ENCODE measurements around the gene U2AF2.

Gene U2AF2

DNA sequence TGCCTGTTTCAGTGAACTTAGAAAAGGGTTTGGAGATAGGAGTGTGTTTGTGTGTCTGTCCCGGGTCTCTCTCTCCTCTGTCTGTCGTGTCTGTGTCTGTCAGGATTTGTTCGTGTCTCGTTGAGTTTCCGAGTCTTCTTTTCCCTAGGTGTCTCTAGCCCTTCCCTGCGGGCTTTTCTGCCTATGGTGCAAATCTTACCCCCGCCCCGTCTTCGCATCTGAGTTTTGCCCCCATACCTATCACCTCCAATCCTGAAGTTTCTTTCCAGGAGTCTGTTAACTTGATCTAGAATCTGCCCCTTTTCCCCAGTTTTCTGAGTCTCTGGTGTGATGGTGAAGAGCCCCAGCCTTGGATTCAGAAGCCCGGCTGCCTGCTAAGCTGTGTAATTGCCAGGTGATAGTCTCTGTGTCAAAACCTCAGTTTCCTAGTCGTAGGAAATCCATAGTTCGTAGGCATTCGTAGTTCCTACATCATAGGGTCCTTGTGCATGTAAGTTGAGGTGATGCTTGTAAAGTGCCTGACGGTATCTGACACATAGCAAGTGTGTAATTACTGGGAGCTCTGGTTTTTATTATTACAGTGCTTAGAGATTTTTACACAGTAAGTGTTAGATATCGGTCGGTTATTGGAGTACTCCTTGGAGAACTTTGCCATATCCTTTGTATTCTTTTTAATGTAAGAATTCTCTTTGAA, 21.0 kb downstream of the U2AF2 start:
- DNase-seq (ENCODE audit: low read depth) = no peak

DNA sequence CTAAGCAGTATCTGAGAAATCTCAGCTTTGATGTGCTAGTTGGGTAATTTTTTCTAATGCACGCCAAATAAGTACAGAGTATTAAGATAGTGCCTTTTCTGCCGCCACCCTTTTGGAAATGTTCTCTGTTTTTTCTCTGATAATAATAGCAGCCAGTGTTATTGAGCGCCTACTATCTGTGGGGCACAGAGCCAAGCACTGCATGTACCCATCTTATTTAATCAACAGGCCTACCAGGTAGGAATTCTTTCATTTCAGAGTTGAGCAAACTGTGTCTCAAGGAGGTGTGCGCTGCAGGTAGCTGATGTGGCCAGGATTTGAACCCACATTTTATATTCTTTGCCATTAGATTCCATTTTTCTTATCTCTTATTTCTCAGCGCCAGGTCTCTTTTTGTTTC, 21.5 kb downstream of the U2AF2 start:
- DNase-seq (ENCODE audit: low read depth) = no peak

DNA sequence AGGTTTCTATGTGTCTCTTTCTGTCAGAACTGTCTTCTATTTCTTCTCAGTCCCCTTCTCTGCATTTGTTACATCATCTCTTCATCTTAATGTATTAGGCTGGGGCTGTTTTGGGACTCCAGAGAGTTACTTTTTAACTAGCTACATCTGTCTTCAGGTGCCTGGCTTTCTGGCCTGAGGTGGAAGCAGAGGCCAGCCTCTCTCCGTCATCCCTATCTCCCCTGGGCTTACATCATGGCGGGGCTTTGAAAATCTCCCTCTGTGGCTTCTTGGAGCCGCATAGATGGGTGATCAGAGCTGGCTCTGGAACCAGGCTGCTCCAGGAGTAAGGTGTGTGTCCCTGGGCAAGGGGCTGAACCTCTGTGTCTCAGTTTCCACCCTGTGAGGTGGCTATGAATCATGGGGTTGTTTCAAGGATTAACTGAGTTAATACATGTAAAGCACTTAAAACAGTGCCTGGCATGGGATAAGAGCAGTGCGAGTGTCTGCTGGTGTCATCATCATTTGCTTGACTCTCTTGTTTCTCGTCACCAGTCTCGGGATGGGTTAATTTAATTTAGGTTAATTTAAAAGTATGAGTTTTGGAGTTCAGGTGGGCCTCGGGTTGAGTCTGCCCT, 22.2 kb downstream of the U2AF2 start:
- DNase-seq (ENCODE audit: low read depth) = no peak

DNA sequence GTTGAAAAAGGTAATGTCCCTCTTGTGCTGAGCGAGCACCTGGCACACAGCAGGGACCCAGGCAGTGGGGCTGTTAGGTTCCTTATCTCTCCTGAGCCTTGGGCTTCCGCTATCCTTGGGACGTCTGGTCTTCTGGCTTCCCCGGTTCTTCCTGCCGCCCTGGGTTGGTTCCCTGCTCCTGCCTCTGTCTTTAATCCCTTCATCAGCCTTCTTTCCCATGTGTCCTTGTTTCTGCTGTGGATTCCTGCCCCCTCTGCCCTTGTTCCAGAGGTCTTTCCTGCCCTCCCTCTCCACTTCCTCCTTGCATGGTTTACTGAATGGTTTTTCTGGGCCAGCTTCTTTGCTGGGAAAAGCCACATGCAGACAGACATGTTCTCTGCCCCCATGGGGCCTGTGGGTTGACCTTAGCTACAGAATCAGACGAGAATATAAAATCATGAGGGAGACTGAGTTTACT, 22.8 kb downstream of the U2AF2 start:
- DNase-seq (ENCODE audit: low read depth) = no peak

DNA sequence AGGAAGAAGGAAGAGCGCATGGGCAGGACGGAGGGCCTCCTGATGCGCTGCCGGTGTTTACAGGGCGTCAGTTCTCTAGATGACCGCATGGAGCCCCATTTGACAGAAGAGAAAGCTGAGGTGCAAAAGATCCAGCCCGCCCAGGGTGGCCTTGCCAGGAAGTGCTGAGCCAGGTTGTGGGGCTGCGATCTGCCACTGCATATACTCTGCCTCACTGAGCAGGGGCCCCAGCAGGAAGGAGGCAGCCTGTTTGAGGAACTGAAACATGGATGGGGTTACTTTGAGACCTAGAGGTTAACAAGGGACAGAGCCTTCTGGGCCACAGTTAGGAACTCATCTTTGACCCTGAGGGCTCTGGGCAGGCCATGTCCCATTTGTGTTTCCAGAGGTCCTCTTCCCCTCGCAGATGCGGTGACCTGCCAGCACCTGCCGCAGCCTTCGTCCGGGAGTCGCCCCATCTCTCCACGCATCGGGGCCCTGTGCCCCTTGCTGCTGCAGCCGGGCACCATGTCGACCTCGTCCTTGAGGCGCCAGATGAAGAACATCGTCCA, 23.4 kb downstream of the U2AF2 start:
- no peak for DNase-seq (ENCODE audit: low read depth)

DNA sequence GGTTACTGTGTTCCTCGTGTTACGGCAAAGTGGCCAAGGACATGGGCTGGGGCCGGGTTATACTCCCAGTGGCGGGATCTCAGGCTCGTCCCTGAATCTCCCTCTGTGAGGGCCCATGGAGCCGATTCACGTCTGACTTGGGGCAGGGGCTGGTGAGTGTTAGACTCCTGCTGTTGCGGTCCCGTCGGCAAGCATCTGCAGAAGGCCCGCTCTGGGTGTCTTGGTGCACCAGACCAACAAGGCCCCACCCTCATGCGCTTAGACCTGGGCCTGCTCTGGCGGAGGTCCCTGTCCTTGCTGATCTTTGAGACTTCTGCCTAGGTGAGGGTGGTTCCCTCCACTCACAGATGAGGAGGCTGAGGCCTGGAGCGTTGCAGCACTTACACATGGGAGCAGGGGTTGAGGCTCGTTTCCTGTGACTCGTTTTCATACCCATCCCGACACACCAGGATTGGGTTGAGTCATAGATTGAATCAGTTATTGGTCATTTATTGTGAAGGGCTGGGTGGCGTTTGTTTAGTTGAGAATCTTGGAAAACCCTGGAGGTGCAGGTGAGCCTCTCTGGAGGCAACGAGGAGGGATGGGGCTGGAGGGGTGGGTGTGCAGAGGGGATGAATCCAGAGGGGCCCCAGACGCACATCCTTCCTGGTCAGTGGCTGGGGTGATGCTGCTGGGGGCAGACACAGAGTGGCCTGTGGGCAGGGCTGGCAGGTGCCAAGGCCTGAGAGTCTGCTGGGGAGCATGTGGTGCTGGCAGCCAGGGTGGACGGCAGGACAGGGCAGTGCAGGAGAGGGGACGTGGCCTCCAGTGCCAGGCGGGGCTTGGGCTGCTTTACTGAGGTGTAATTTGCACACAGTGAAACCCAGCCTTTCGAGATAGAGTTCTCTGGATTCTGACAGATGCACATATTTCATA, 24.8 kb downstream of the U2AF2 start:
- DNase-seq (ENCODE audit: low read depth) = no peak

DNA sequence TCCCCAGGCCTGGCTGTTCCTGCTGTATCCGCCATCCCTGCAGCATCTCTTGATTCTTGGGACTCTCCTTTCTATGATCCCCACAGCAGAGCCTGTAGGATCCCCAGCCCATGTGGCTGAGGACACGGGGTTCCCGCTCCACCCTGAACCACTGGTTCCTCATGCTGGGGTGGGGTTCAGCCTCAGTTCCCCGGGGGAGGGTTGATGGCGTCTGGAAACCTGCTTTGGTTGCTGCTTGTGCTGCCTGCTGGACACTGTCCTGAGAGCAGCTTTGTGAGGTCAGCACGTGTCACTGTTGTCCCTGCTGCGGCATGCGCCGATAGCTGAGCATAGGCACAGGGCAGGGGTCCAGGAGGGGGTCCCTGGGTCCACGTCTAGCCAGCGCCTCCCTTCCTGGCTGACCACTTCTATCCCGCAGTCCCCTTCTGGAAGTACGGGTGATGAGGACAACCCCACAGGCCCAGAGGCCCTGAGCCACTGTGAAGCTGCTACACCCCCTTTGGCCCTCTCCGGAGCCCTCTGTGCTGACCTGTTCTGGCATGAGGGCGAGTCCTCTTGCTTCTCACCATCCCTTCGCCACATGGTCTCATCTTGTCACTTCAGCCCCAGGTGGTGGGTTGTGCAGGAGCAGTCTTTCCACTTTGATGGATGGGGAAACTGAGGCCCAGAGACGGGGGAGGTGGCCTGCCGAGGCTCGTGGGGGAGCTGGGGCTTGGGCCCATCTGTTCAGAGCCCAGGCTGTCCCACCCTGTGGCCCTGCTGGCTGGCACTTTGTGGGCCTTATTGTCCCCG, 25.7 kb downstream of the U2AF2 start:
- DNase-seq (ENCODE audit: low read depth) = no peak

DNA sequence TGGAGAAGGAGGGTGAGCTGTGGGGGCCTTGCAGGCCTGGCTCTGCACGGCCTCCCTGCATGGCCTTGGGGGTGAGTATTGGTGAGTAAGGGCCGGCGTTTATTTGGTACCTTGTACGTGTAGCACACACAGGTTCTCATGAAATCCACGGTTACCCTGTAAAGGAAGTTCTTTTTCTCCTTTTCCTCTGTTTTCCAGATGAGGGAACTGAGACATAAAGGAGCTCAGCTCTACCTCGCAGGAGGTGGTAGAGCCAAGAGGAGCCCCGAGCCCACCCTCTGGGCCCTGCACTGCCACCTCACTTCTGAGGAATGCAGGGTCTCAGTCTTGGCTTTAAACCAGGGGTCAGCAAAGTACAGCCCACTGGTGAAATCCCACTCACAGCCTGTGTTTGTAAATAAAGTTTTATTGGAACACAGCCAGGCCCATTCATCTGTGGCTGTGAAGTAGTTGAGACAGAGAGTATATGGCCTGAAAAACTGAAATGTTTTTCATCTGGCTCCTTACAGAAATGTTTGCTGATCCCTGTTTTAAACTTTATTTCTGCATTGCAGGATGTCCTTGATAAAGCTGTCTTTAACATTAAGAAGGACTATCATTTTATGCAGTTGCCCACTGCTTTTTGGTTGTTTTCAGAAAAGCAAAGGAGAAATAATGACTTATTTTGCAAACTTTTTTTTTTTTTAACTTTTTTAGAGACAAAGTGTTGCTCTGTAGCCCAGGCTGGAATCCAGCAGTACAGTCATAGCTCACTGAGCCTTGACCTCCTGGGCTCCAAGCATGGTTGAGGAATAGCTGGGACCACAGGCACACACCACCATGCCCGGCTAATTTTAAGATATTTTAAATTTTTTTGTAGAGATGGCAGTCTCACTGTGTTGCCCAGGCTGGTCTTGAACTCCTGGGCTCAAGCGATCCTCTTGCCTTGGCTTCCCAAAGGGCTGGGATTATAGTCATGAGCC, 26.6 kb downstream of the U2AF2 start:
- no peak for DNase-seq (ENCODE audit: low read depth)

DNA sequence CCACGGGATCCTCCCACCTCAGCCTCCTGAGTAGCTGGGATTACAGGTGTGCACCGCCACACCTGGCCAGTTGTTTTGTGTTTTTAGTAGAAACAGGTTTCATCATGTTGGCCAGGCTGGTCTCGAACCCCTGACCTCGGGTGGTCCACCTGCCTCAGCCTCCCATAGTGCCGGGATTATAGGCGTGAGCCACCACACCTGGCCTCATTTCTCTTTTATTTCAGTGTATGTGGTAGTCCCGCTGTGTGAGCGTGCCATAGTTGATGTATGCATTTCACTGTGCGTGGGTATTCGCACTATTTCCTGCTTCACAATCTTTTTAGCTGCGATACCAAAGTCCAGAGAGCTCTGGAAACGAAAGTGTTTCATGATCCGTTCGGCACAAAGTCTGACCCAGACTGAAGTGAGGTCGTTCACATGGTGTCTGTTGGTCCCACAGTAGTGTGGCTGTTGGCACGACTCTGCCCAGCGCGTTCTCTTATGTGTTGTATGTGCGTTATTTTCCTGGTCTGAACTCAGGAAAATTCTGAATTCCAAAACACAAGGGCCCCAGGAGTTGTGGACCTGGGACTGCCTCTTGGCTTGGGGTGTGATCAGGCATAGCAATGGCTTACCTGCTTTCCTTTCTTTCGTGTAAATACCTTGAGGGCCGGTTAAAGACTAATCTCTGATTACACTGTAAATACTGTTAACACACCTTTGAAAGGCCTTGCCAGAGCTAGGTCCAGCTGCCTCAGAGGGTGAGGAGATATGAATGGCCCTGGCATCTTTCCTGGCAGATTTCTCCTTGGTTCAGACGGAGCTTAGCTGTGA, 28.8 kb downstream of the U2AF2 start:
- no peak for DNase-seq (ENCODE audit: low read depth)

DNA sequence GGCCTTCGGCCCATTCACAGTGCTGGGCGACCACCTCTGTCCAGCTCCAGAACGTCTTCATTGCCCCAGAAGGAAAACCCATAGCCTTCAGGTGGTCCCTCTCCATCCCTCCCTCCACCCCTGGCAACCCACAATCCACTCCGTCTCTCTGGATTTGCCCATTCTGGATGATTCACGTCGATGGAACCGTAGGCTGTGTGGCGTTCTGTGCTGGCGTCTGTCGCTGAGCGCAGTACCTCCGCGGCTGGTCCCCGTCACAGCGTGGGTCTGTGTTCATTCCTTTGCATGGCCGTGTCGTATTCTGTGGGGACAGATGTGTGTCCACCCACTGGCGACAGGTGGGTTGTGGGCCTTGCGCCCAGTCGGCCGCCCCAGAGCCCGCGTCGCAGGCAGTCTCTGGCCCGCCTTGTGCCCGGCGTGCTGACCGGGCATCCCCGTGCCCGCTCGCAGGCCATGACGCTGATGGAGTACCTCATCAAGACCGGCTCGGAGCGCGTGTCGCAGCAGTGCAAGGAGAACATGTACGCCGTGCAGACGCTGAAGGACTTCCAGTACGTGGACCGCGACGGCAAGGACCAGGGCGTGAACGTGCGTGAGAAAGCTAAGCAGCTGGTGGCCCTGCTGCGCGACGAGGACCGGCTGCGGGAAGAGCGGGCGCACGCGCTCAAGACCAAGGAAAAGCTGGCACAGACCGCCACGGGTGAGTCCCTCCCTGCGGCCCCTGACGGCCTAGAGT, 30.3 kb downstream of the U2AF2 start:
- no peak for DNase-seq (ENCODE audit: low read depth)

DNA sequence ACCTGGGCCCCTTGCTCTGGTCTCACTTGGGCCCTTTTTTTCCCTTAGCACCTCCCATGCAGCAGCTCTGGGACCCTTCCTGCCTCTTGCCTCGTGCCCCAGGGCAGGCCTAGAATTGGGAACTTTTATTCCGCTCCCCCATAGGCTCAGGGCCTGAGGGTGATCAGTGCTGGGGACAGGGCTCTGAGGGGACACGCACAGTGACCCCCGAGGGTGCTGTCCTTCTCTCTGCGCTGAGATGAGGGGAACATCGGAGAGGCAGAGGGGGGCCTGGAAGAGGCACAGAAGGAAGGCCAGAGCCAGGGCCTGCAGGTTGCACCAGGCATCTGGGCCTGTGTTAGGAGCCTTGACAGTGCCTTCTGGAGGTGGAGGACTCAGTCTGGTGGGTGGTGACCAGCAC, 30.9 kb downstream of the U2AF2 start:
- no peak for DNase-seq (ENCODE audit: low read depth)

DNA sequence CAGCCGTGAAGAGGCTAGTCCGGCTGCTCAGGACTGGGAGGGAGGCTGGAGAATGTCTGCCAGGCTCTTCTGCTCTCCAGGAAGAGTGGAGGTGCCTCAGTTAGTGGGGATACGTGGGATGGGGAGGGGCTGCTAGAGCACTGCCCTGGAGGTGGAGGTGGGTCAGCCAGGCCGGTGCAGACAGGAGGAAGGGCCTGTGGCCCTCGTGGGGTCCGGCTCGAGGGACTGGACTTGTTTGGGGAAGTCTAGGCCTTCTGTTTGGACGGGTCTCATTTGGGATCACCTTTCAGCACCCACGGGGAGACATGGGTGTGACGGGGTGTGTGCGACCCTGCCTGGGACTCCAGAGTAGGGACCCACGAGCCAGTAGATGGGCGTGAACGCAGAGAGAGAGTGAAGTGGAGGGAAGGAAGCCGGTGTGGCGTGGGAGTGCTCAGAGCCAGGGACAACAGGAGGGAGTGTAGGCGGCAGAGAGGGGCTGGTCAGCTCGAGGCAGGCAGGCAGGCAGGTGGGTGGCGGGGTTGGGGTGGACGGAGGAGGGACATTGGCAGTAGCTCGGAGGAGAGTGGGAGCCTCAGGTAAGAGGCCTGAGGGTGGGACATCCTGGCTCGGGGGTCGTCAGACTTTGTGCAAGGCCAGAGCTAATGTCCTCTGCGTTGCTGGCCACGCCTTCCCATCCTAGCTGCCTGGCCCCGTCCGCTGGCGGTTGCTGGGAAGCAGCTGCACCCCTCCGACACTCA, 31.6 kb downstream of the U2AF2 start:
- DNase-seq (ENCODE audit: low read depth) = no peak

DNA sequence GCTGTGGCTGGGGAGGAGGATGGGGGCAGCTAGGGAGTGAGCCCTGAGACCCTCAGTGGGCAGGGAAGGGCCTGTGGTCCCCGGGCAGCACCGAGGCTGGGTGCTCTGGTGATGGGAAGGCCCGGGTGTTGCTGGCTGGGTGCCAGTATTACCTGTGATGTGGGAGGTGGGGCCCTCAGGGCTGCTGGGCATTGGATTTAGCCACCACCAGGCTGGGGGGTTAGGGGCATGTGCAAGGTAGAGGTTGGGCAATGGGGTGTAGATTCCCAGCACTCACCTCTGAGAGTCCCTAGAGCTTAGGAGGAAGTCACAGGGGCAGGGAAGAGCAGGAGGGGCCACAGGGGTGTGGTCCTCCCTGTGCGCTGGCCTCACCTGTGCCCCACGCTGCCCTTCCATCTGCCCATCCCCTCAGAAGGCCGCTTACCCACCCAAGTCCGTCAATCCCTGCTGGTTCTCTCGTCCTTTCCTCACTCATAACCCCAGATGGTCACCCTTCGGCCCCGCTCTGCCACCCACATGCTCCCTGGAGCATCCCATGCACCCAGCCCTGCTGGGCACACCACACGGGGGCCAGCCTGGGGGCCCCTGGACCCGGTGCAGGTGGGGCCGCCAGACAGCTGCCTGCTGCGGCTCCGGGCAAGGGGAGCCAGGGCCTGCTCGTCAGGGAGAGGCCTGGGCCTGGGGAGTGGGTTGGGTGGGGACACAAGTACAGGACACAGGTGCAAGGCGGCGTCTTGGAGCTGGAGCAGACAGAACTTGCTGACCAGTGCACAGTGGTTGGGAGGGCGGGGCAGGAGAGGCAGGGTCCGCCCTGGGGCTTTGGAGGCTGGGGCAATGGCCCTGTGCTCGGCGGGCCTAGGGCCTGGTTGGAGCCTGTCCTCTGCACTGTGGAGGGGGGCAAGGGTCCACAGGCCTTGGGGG, 32.7 kb downstream of the U2AF2 start:
- no peak for DNase-seq (ENCODE audit: low read depth)

DNA sequence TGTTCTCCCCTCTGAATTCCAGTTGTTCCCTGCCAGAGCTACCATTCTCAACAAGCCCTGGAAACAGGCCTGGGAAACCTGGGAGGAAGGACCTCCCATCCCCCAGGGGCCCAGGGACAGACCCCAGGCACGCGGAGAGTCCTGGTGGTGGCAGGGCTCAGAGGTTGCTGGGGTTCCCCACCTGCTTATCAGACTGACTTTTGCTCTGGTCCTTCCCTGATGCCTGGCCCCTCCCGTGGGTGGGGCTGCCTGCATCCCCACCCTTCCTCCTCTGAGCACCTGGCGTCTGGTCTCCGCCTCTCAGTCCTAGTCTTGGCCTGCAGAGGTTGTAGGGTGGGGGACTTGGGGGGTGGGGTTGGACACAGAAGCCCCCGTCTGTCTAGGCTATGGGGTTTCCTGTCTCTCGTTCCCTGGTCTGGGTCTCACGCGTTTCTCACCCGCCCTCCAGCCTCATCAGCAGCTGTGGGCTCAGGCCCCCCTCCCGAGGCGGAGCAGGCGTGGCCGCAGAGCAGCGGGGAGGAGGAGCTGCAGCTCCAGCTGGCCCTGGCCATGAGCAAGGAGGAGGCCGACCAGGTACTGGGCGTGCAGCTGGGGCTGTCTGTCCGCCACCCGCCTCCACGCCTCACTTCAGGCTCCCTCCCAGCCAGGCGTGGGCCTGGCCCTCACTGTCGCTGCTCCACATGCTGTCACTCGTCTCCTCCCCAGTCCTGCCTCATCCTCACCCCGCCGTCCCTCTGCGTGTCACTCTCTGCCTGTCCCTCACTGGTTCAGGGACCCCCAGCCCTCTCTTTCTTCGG, 33.8 kb downstream of the U2AF2 start:
- no peak for DNase-seq (ENCODE audit: low read depth)

DNA sequence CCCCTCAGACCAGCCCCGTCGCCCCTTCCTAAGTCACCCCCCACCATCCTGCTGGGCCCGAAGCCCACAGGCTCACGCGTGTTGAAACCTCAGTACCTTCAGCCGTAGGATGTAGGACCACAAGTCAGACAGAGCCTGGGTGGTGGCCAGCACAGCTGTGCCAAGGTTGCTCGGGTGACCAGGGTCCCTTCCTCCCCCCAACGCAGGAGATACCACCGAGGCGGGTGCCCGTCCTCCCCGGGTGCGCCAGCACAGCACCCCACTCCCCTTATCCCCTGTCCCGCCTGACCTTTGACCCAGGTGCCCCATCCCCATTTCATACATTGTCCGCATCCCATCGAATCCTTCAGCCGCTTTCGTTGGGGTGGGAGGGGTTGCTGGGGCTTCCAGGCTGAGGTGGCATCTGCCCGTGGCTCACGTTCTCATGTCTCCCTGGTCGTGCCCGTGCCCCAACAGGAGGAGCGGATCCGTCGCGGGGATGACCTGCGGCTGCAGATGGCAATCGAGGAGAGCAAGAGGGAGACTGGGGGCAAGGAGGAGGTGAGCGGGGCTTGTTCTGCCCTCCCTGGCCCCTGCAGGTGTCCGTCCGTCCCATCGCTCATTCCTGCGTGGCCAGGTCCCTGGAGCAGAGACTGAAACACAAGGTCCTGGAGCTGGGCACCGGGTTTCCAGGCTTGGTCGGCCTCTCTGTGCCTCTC, 34.7 kb downstream of the U2AF2 start:
- DNase-seq (ENCODE audit: low read depth) = no peak

Measured in activated T-helper 9 cell treated with anti-CD3 and anti-CD28 coated beads, Interleukin-2, amount 50 U/mL, for 16 hours (primary cell).